ENCODE data around the gene KPNA1. TPM values are rescaled to one million over a fixed set of nuclear protein-coding genes. Genes with fewer than 3 reads are reported as not detected.

Gene KPNA1
- total RNA-seq, 1 experiment from 2014 or later, result 64.3 TPM

GRCh38 chr3:122557356-122557755, 42.6 kb upstream of the KPNA1 start:
- Histone ChIP-seq H3K27me3 (ENCODE audit: low read length) (no peaks in the 10 kb centered on the region), H4K20me1 (ENCODE audit: low read length) (no peaks in the 10 kb centered on the region), H3K79me2 (ENCODE audit: low read length) (no peaks in the 10 kb centered on the region), H2AFZ (ENCODE audit: low read length) (no peak overlapping the region), H3K4me3 (ENCODE audit: low read length) (no peak overlapping the region), H3K4me2 (ENCODE audit: low read length) (no peak overlapping the region), H3K9me3 (ENCODE audit: low read length) (no peaks in the 10 kb centered on the region), H3K9me2 (replicated peaks; ENCODE audit: low read length) (no peaks in the 10 kb centered on the region), H3F3A (ENCODE audit: low read length, unreplicated experiment) (no peaks in the 10 kb centered on the region), H3K4me1 (ENCODE audit: insufficient read depth, low read length) (peaks cover 14% of the 10 kb centered on the region), H3K9ac (ENCODE audit: low read length) (no peak overlapping the region), H3K27ac (ENCODE audit: low read length) (no peak overlapping the region), H3K36me3 (ENCODE audit: low read depth, low read length) (no peaks in the 10 kb centered on the region)
- ChIA-PET CTCF (no interaction called here), POLR2A (ENCODE audit: unreplicated experiment) (no interaction called here)
- ATAC-seq (no peak), DNase-seq (no peak)
- no TSS peak for BruUV-seq (replicated peaks)
- TF ChIP-seq EZH2phosphoT487 (IDR thresholded peaks at IDR 0.05; ENCODE audit: borderline replicate concordance, low read length) (no peak), CTCF (conservative IDR thresholded peaks at IDR 0.05; ENCODE audit: low read depth, low read length) (no peak), EZH2 (IDR thresholded peaks at IDR 0.05; ENCODE audit: low read length, unreplicated experiment) (no peak)
- intact Hi-C loops (cut with micrococcal nuclease), result no loop called here

GRCh38 chr3:122555275-122556071, 40.7 kb upstream of the KPNA1 start:
- Histone ChIP-seq H3K27me3 (ENCODE audit: low read length) (no peaks in the 10 kb centered on the region), H3K4me2 (ENCODE audit: low read length) (peak overlapping the region; percentile 15), H3F3A (ENCODE audit: low read length, unreplicated experiment) (no peaks in the 10 kb centered on the region), H3K9me3 (ENCODE audit: low read length) (no peaks in the 10 kb centered on the region), H2AFZ (ENCODE audit: low read length) (no peak overlapping the region), H3K4me3 (ENCODE audit: low read length) (no peak overlapping the region), H3K79me2 (ENCODE audit: low read length) (no peaks in the 10 kb centered on the region), H3K36me3 (ENCODE audit: low read depth, low read length) (no peaks in the 10 kb centered on the region), H3K9ac (ENCODE audit: low read length) (no peak overlapping the region), H3K27ac (ENCODE audit: low read length) (0 out of 2 replicates have a peak overlapping the region, but pooled peaks have one; percentile 3), H3K4me1 (ENCODE audit: insufficient read depth, low read length) (peaks cover 14% of the 10 kb centered on the region), H3K9me2 (replicated peaks; ENCODE audit: low read length) (no peaks in the 10 kb centered on the region), H4K20me1 (ENCODE audit: low read length) (no peaks in the 10 kb centered on the region)
- POLR2A ChIA-PET (ENCODE audit: unreplicated experiment), result no interaction called here
- intact Hi-C loops (cut with micrococcal nuclease), result loop anchor here (2.0 kb wide), 1 partner anchor 21 kb away; no protein-coding TSS in a partner anchor
- CTCF ChIA-PET, result interaction anchor here (1.1 kb wide), 2 partner anchors 37 to 124 kb away, joined by 3 to 5 read pairs; no protein-coding TSS in a partner anchor
- DNase-seq (peak; percentile 87), ATAC-seq (peak; percentile 96)
- TF ChIP-seq CTCF (conservative IDR thresholded peaks at IDR 0.05; ENCODE audit: low read depth, low read length) (no peak), EZH2 (IDR thresholded peaks at IDR 0.05; ENCODE audit: low read length, unreplicated experiment) (no peak), EZH2phosphoT487 (IDR thresholded peaks at IDR 0.05; ENCODE audit: borderline replicate concordance, low read length) (no peak)
- TSS peak; percentile 17 for BruUV-seq (replicated peaks)

DNA sequence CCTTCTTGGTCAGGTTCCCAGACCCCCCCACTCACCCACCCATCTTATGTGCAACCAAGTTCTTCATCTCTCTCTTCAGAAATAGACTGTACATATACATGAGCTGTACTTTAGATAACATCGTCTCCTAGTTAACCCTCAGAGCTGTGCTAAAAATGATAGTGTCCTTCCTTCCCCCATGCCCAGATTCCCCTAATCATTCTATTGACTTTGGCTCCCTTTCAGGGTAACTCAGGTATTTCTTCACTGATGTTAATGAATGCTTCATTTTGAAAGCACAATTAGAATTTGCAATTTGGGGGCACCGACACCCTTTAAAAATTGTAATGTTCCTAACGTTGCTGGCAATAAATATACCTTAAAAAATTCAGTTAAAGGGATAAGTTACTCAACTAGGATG, 38.4 kb upstream of the KPNA1 start:
- Histone ChIP-seq H3K4me3 (ENCODE audit: low read length) (no peak overlapping the region), H3K9ac (ENCODE audit: low read length) (no peak overlapping the region), H3K9me2 (replicated peaks; ENCODE audit: low read length) (no peaks in the 10 kb centered on the region), H3K79me2 (ENCODE audit: low read length) (no peaks in the 10 kb centered on the region), H3K36me3 (ENCODE audit: low read depth, low read length) (no peaks in the 10 kb centered on the region), H4K20me1 (ENCODE audit: low read length) (no peaks in the 10 kb centered on the region), H3K27ac (ENCODE audit: low read length) (no peak overlapping the region), H3K9me3 (ENCODE audit: low read length) (no peaks in the 10 kb centered on the region), H3K4me1 (ENCODE audit: insufficient read depth, low read length) (peaks cover 14% of the 10 kb centered on the region), H3K4me2 (ENCODE audit: low read length) (no peak overlapping the region), H3F3A (ENCODE audit: low read length, unreplicated experiment) (no peaks in the 10 kb centered on the region), H3K27me3 (ENCODE audit: low read length) (no peaks in the 10 kb centered on the region), H2AFZ (ENCODE audit: low read length) (no peak overlapping the region)
- no peak for DNase-seq
- no peak for ATAC-seq
- ChIA-PET POLR2A (ENCODE audit: unreplicated experiment) (no interaction called here), CTCF (no interaction called here)
- no peak for TF ChIP-seq EZH2phosphoT487 (IDR thresholded peaks at IDR 0.05; ENCODE audit: borderline replicate concordance, low read length)
- TF ChIP-seq CTCF (conservative IDR thresholded peaks at IDR 0.05; ENCODE audit: low read depth, low read length), result no peak
- intact Hi-C loops (cut with micrococcal nuclease), result no loop called here
- no TSS peak for BruUV-seq (replicated peaks)

Measured in PC-3 (cell line).